OCI-LY3 (cell line): ENCODE results near the gene VPS41.

Source experiments
- CTCF ChIP-seq: fragments of 200-600, 300-600 bp; sonication (generic); IDR thresholded peaks from 2 replicates; pipeline ENCODE4 v1.5.1; 2014; ENCODE audit warnings: antibody characterized with exemption, low read length, low read depth
- EZH2phosphoT487 ChIP-seq: fragments of 200-600 bp; shearing (Covaris generic); IDR thresholded peaks from 2 replicates; pipeline ENCODE4 v1.6.1; 2018; ENCODE audit warnings: antibody characterized with exemption, mixed run types, low read depth

- TF ChIP-seq CTCF (no peak), EZH2phosphoT487 (no peak)
Observed at GRCh38 chr7:38728145-38728544, 180.8 kb downstream of the VPS41 start.
